ENCODE data around the gene PDIA5. TPM values are rescaled to one million over a fixed set of nuclear protein-coding genes. Genes with fewer than 3 reads are reported as not detected.

The PDIA5 gene
- total and polyA plus RNA-seq, 9 donors = 11.2 to 58.3 (median 24.3) TPM

DNA sequence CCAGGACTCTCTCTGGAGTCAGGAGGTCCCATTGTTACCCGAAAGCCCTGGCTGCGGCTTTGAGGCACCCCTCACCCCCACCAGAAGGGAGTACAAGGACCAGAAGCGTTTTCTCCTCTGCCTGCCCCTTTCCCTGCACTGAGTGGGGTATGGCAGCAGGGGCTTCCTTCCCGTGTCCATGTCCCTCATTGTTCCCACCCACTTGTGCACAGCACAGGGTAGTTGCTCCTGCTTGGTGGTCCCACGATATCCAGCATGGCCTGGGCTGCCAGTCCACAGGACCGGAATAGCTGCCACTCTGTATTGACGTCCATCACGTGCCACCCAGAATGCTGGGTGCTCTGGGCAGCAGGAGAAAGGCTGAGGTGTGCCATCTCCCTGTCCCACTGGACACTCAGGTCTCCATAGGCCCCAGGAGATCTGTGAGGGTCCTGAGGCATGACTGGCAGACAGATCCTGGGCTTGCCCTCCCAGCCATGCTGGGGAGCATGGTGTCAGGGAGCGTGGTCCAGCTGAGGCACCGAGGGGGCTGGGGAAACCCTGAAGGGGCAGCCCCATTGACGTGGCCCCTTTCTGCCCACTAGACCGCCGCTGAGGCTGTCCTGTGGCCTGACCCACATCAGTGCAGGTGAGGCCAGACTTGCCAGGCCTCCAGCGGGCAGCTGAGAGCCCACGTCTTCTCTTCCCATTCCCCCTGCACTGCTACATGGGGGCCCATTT lies 89.6 kb downstream of the PDIA5 start:
- Histone ChIP-seq H3K4me1 (ENCODE audit: insufficient read depth) (no peaks in the 10 kb centered on the region), H3K36me3 (no peaks in the 10 kb centered on the region), H3K4me3 (no peak overlapping the region), H3K27ac (no peak overlapping the region), H3K9me3 (no peaks in the 10 kb centered on the region), H3K27me3 (no peaks in the 10 kb centered on the region)
- no peak for TF ChIP-seq POLR2A (IDR thresholded peaks at IDR 0.05)
- TF ChIP-seq, protein P1, sequence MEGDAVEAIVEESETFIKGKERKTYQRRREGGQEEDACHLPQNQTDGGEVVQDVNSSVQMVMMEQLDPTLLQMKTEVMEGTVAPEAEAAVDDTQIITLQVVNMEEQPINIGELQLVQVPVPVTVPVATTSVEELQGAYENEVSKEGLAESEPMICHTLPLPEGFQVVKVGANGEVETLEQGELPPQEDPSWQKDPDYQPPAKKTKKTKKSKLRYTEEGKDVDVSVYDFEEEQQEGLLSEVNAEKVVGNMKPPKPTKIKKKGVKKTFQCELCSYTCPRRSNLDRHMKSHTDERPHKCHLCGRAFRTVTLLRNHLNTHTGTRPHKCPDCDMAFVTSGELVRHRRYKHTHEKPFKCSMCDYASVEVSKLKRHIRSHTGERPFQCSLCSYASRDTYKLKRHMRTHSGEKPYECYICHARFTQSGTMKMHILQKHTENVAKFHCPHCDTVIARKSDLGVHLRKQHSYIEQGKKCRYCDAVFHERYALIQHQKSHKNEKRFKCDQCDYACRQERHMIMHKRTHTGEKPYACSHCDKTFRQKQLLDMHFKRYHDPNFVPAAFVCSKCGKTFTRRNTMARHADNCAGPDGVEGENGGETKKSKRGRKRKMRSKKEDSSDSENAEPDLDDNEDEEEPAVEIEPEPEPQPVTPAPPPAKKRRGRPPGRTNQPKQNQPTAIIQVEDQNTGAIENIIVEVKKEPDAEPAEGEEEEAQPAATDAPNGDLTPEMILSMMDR (IDR thresholded peaks at IDR 0.05) = no peak
- TF ChIP-seq EP300 (IDR thresholded peaks at IDR 0.05) = no peak
- DNase-seq = peak in 1 of 5 donors; percentile 21
- intact Hi-C loops (cut with DNase I) = no loop called here
- WGBS, 3 donors = 93 to 97% (median 93%) methylated on average over 15 of the region's 15 CpGs

DNA sequence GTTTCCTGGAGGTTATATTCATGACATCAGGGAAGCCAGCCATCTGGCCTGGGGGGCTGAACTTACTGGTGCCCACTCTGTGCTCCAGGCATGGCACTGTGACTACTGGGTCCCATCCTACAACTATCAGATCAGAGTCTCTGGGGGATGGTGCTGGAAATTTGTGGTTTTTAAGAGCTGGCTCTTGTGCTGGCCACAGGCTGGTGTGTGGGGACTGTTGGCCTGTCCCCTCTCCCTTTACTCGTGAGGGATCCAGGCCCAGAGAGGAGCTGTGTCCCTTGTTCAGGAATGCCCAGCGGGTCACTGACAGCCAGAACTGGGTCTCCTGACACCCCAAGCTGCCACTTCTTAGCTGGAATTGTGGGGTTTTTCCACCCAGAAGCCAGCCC lies 90.4 kb downstream of the PDIA5 start:
- Histone ChIP-seq H3K36me3 (no peaks in the 10 kb centered on the region), H3K9me3 (no peaks in the 10 kb centered on the region), H3K4me3 (no peak overlapping the region), H3K27ac (no peak overlapping the region), H3K27me3 (no peaks in the 10 kb centered on the region), H3K4me1 (ENCODE audit: insufficient read depth) (no peaks in the 10 kb centered on the region)
- intact Hi-C loops (cut with DNase I) = no loop called here
- TF ChIP-seq EP300 (IDR thresholded peaks at IDR 0.05) (no peak), POLR2A (IDR thresholded peaks at IDR 0.05) (no peak)
- TF ChIP-seq, protein P1 (IDR thresholded peaks at IDR 0.05) = no peak
- WGBS, 3 donors = 88 to 100% (median 96%) methylated on average over 2 of the region's 2 CpGs
- no peak for DNase-seq

DNA sequence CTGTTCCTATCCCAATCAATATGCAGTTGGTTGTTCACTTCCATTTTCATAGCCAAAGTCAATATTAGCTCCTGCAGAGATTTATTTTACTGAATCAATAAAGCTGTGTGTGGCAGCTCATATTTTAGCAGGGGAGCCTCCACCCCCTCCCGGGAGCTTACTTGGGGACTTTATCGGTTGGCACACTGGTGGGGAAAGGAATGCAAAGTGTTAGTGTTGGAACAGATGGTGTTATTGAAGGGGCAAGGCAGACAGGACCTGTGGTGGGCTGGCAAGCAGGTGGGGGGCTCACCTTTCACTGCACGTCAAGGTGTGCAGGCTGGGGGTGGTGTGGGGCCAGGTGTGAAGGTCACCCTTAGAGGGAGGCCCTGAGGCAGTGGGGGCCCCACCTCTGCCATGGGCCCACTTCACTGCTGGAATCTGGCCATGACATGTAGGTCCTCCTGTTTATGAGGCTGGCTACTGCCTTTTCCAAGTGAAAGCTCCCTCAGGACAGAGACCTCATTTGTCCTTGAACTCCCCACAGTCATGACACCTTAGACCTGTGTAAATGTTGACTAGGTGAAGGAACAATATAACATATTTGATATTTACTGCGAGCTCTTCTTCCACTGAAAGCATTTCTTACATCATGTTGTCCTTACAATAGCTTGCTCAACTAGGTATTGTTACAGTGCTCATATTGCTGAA lies 90.9 kb downstream of the PDIA5 start:
- H3K27me3 ChIP-seq = no peaks in the 10 kb centered on the region
- no peaks in the 10 kb centered on the region for H3K36me3 ChIP-seq
- H3K9me3 ChIP-seq = no peaks in the 10 kb centered on the region
- H3K4me3 ChIP-seq = no peak overlapping the region
- intact Hi-C loops (cut with DNase I) = no loop called here
- no peaks in the 10 kb centered on the region for H3K4me1 ChIP-seq (ENCODE audit: insufficient read depth)
- TF ChIP-seq EP300 (IDR thresholded peaks at IDR 0.05) = no peak
- TF ChIP-seq POLR2A (IDR thresholded peaks at IDR 0.05) = no peak
- TF ChIP-seq, protein P1 (IDR thresholded peaks at IDR 0.05) = no peak
- H3K27ac ChIP-seq = no peak overlapping the region
- 76 to 85% (median 77%) methylated on average over 4 of the region's 4 CpGs for WGBS, 3 donors
- DNase-seq = no peak

DNA sequence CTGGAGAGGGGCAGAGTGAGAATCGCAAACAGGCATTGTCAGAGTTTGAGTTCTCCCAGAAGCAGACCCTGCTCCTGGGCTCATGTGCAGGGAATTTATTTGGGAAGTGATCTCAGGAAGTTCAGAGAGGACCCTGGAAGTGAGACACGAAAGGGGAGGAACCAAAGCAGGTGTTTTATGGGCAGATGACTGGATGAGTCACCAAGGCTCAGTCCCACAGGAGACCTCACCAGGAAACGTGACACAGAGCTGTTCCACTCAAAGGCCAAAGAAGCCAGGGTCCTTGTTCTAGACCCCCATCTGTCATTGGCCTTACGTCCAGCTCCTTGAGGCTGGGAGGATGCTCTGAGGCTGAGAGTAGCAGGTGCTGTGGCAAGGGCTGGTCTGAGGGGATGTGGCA lies 91.5 kb downstream of the PDIA5 start:
- Histone ChIP-seq H3K27me3 (no peaks in the 10 kb centered on the region), H3K4me3 (no peak overlapping the region), H3K9me3 (no peaks in the 10 kb centered on the region), H3K4me1 (ENCODE audit: insufficient read depth) (no peaks in the 10 kb centered on the region), H3K27ac (no peak overlapping the region), H3K36me3 (no peaks in the 10 kb centered on the region)
- DNase-seq = peak in 1 of 5 donors; percentile 17
- TF ChIP-seq, protein P1 (IDR thresholded peaks at IDR 0.05) = no peak
- TF ChIP-seq POLR2A (IDR thresholded peaks at IDR 0.05) (no peak), EP300 (IDR thresholded peaks at IDR 0.05) (no peak)
- 81 to 83% (median 83%) methylated on average over 4 of the region's 4 CpGs for WGBS, 3 donors
- intact Hi-C loops (cut with DNase I) = no loop called here
